Epidermal melanocyte (primary cell): Measurements from ENCODE around the gene AMMECR1.
"Not testable (repeated sequence)": the region's sequence is repeated elsewhere in the genome, so short reads cannot be mapped to it uniquely, and the experiment has no call there.

Experiments used
- DNase-seq: peaks from one replicate; pipeline ENCODE4 v3.0.0; 2011; ENCODE audit warnings: low spot score; ENCODE audit not compliant: insufficient read length

Gene AMMECR1

GRCh38 chrX:110317820-110318663 lies at the start of gene AMMECR1:
Gene AMMECR1, minus strand, starts transcription at chrX:110318085. Its CDS starts 14 bp downstream, at chrX:110318071.
- DNase-seq: peak; percentile 57

- DNase-seq: no peak
Observed at GRCh38 chrX:110363244-110363643, 45.4 kb upstream of the AMMECR1 start.

GRCh38 chrX:110359273-110359672 lies 41.4 kb upstream of the AMMECR1 start:
- DNase-seq: peak; percentile 19

- DNase-seq: no peak
Observed at GRCh38 chrX:110358548-110358947, 40.7 kb upstream of the AMMECR1 start, which contains the start of gene RTL9. Gene RTL9, plus strand, starts transcription at chrX:110358848. Its CDS starts 91,770 bp downstream, at chrX:110450618.

- DNase-seq: no peak
Observed at GRCh38 chrX:110346681-110347080, 28.8 kb upstream of the AMMECR1 start.

- no peak for DNase-seq
Observed at GRCh38 chrX:110341189-110342035, 23.5 kb upstream of the AMMECR1 start.

- DNase-seq: no peak
Observed at GRCh38 chrX:110338935-110339334, 21.1 kb upstream of the AMMECR1 start.

- DNase-seq: not testable (repeated sequence)
Observed at GRCh38 chrX:110333458-110333857, 15.6 kb upstream of the AMMECR1 start.

- DNase-seq: no peak
Observed at GRCh38 chrX:110331444-110332030, 13.7 kb upstream of the AMMECR1 start.

GRCh38 chrX:110328613-110329012 lies 10.7 kb upstream of the AMMECR1 start:
- DNase-seq: not testable (repeated sequence)

- DNase-seq: no peak
Observed at GRCh38 chrX:110327336-110327735, 9.5 kb upstream of the AMMECR1 start.

GRCh38 chrX:110326712-110327111 lies 8.8 kb upstream of the AMMECR1 start:
- no peak for DNase-seq

- DNase-seq: no peak
Observed at GRCh38 chrX:110322603-110323002, 4.7 kb upstream of the AMMECR1 start.

GRCh38 chrX:110321670-110322069 lies 3.8 kb upstream of the AMMECR1 start:
- no peak for DNase-seq

- DNase-seq: no peak
Observed at GRCh38 chrX:110321081-110321480, 3.2 kb upstream of the AMMECR1 start.

- no peak for DNase-seq
Observed at GRCh38 chrX:110320381-110320987, 2.6 kb upstream of the AMMECR1 start.

- no peak for DNase-seq
Observed at GRCh38 chrX:110318664-110318968, 731 bp upstream of the AMMECR1 start.

- no peak for DNase-seq
Observed at GRCh38 chrX:110317061-110317819, 645 bp downstream of the AMMECR1 start.

GRCh38 chrX:110316351-110317060 lies 1.4 kb downstream of the AMMECR1 start:
- DNase-seq: no peak

- DNase-seq: no peak
Observed at GRCh38 chrX:110315551-110315950, 2.3 kb downstream of the AMMECR1 start.
